Liver (tissue), 9 donors: ENCODE data around the gene CLDN5. TPM values are rescaled to one million over a fixed set of nuclear protein-coding genes. Genes with fewer than 3 reads are reported as not detected.

Experiments used
- DNase-seq: peaks from one replicate; pipeline ENCODE4 v3.0.0-alpha.2; 2017; ENCODE audit warnings: low spot score
- H3K27ac ChIP-seq, 2 donors: one replicate each; pipeline ENCODE4 v1.7.0; 2013; ENCODE audit warnings: inconsistent platforms in 2 of 2, low read length in 2 of 2, control low read depth in 1 of 2, low read depth in 1 of 2, mild to moderate bottlenecking in 1 of 2
- H3K27me3 ChIP-seq, 4 donors: one replicate each; pipeline versions ENCODE4 v1.6.1 to v1.7.0; 2013; ENCODE audit warnings: low read length in 3 of 4, inconsistent platforms in 1 of 4, mild to moderate bottlenecking in 1 of 4, moderate library complexity in 1 of 4; ENCODE audit not compliant: control insufficient read depth in 4 of 4, insufficient read depth in 4 of 4
- H3K36me3 ChIP-seq, 4 donors: one replicate each; pipeline versions ENCODE4 v1.6.1 to v1.7.0; 2013; ENCODE audit warnings: low read length in 3 of 4, mild to moderate bottlenecking in 3 of 4, low read depth in 1 of 4, moderate library complexity in 1 of 4; ENCODE audit not compliant: control insufficient read depth in 4 of 4, insufficient read depth in 3 of 4
- H3K4me1 ChIP-seq, 4 donors: one replicate each; pipeline versions ENCODE4 v1.6.1 to v1.7.0; 2013; ENCODE audit warnings: low read length in 3 of 4, mild to moderate bottlenecking in 3 of 4, moderate library complexity in 1 of 4; ENCODE audit not compliant: control insufficient read depth in 4 of 4, insufficient read depth in 4 of 4
- H3K4me3 ChIP-seq, 3 donors: one replicate each; pipeline versions ENCODE4 v1.6.1 to v1.7.0; 2013; ENCODE audit warnings: low read length in 3 of 3, control low read depth in 1 of 3, low read depth in 1 of 3, mild to moderate bottlenecking in 1 of 3
- H3K9ac ChIP-seq, 2 donors: one replicate each; pipeline ENCODE4 v1.7.0; 2013; ENCODE audit warnings: low read length in 2 of 2, mild to moderate bottlenecking in 2 of 2, moderate library complexity in 2 of 2, control low read depth in 1 of 2, low read depth in 1 of 2
- H3K9me3 ChIP-seq, 4 donors: one replicate each; pipeline versions ENCODE4 v1.6.1 to v1.7.0; 2013; ENCODE audit warnings: low read length in 3 of 4; ENCODE audit not compliant: control insufficient read depth in 4 of 4
- ATF3 ChIP-seq: IDR thresholded peaks from 2 replicates; pipeline ENCODE4 v1.6.1; 2016; ENCODE audit warnings: antibody characterized with exemption
- FOXA1 ChIP-seq: IDR thresholded peaks from 2 replicates; pipeline ENCODE4 v1.6.1; 2016; ENCODE audit warnings: antibody characterized with exemption
- GABPA ChIP-seq, 2 donors: IDR thresholded peaks in 1 of 2; conservative IDR thresholded peaks in 1 of 2; 2 replicates each; pipeline ENCODE4 v1.6.1; 2016; ENCODE audit warnings: antibody characterized with exemption in 2 of 2, mild to moderate bottlenecking in 1 of 2, moderate library complexity in 1 of 2
- HNF4A ChIP-seq, 2 donors: conservative IDR thresholded peaks; 2 replicates each; pipeline ENCODE4 v1.6.1; 2016; ENCODE audit warnings: antibody characterized with exemption in 2 of 2, mild to moderate bottlenecking in 2 of 2
- HNF4G ChIP-seq: IDR thresholded peaks from 2 replicates; pipeline ENCODE4 v1.6.1; 2016; ENCODE audit warnings: antibody characterized with exemption
- JUND ChIP-seq, 2 donors: IDR thresholded peaks; 2 replicates each; pipeline ENCODE4 v1.6.1; 2016; ENCODE audit warnings: antibody characterized with exemption in 2 of 2
- NR2F2 ChIP-seq: IDR thresholded peaks from 2 replicates; pipeline ENCODE4 v1.6.1; 2016; ENCODE audit warnings: antibody characterized with exemption
- RAD21 ChIP-seq, 2 donors: IDR thresholded peaks; 2 replicates each; pipeline ENCODE4 v1.6.1; 2016; ENCODE audit warnings: antibody characterized with exemption in 2 of 2, mild to moderate bottlenecking in 2 of 2
- REST ChIP-seq: IDR thresholded peaks from 2 replicates; pipeline ENCODE4 v1.6.1; 2016; ENCODE audit warnings: antibody characterized with exemption, mild to moderate bottlenecking
- RXRA ChIP-seq, 2 donors: IDR thresholded peaks; 2 replicates each; pipeline ENCODE4 v1.6.1; 2017 to 2018; ENCODE audit warnings: antibody characterized with exemption in 2 of 2, mild to moderate bottlenecking in 1 of 2
- SP1 ChIP-seq: IDR thresholded peaks from 2 replicates; pipeline ENCODE4 v1.6.1; 2018; ENCODE audit warnings: antibody characterized with exemption, mild to moderate bottlenecking
- TAF1 ChIP-seq: conservative IDR thresholded peaks from 2 replicates; pipeline ENCODE4 v1.6.1; 2016; ENCODE audit warnings: antibody characterized with exemption, mild to moderate bottlenecking
- YY1 ChIP-seq: IDR thresholded peaks from 2 replicates; pipeline ENCODE4 v1.6.1; 2016; ENCODE audit warnings: antibody characterized with exemption, mild to moderate bottlenecking
- WGBS: extraction: QIAGEN DNeasy Blood & Tissue Kit; methylation state at CpG from one replicate; pipeline ENCODE4 v1.1.7; 2013; 5-methylcytosine and 5-hydroxymethylcytosine counted together
- polyA plus RNA-seq, 2 donors: library from polyadenylated mRNA; stranded (reverse) in 1 of 2; unstranded in 1 of 2; fragments of 200-250 nt in 1 of 2; fragments of >200 nt in 1 of 2; fragmentation: Nextera tagmentation in 1 of 2; extraction: Ambion mirVana in 1 of 2; gene quantifications; one replicate each; pipeline versions ENCODE4 v1.2.1 to v1.2.3, GENCODE V29; 2013 to 2015
- total RNA-seq, 2 donors: library from RNA; depleted of rRNA; stranded (reverse); fragments of >200 nt; gene quantifications; one replicate each; pipeline ENCODE4 v1.2.3, GENCODE V29; 2014
- donor health status: healthy.
- donor health status: healthy.
- donor health status: healthy.
- donor health status: healthy.
- donor health status: healthy.

CLDN5 gene
- total and polyA plus RNA-seq, 4 donors = 15.6 to 31.5 (median 22.4) TPM

GRCh38 chr22:19555651-19556050 lies 31.4 kb upstream of the CLDN5 start (continued):
- TF ChIP-seq REST (no peak), YY1 (no peak), GABPA (IDR thresholded peaks at IDR 0.05 in 1 of 2, conservative IDR thresholded peaks at IDR 0.05 in 1 of 2) (no peak), HNF4G (no peak), ATF3 (no peak), HNF4A (conservative IDR thresholded peaks at IDR 0.05) (no peak), JUND (IDR thresholded peaks at IDR 0.05) (no peak), NR2F2 (no peak)

GRCh38 chr22:19554834-19555404 lies 30.7 kb upstream of the CLDN5 start:
- H3K27me3 ChIP-seq = no peaks in the 10 kb centered on the region
- no peaks in the 10 kb centered on the region for H3K9me3 ChIP-seq
- no peaks in the 10 kb centered on the region for H3K36me3 ChIP-seq
- H3K4me3 ChIP-seq = no peak overlapping the region
- no peak overlapping the region for H3K9ac ChIP-seq
- no peaks in the 10 kb centered on the region for H3K4me1 ChIP-seq
- TF ChIP-seq RAD21 (IDR thresholded peaks at IDR 0.05) (no peak), TAF1 (no peak), REST (no peak)
- no peak overlapping the region for H3K27ac ChIP-seq
- WGBS = 90% methylated on average over 12 of the region's 12 CpGs
- DNase-seq = no peak

GRCh38 chr22:19553201-19553600 lies 29.0 kb upstream of the CLDN5 start:
- H3K9ac ChIP-seq = no peak overlapping the region
- 90% methylated on average over 2 of the region's 2 CpGs for WGBS
- H3K36me3 ChIP-seq = no peaks in the 10 kb centered on the region
- TF ChIP-seq RAD21 (IDR thresholded peaks at IDR 0.05) (no peak), TAF1 (no peak), FOXA1 (no peak), SP1 (no peak), GABPA (IDR thresholded peaks at IDR 0.05 in 1 of 2, conservative IDR thresholded peaks at IDR 0.05 in 1 of 2) (no peak), RXRA (IDR thresholded peaks at IDR 0.05) (no peak)
- DNase-seq = no peak
- no peak overlapping the region for H3K4me3 ChIP-seq
- no peaks in the 10 kb centered on the region for H3K27me3 ChIP-seq
- no peaks in the 10 kb centered on the region for H3K9me3 ChIP-seq
- no peaks in the 10 kb centered on the region for H3K4me1 ChIP-seq
- no peak overlapping the region for H3K27ac ChIP-seq
